Superior temporal gyrus (tissue), 1 donor: ENCODE measurements around the gene THRB.

Experiments used
- DNase-seq: peaks from one replicate; pipeline ENCODE4 v3.0.0-alpha.2; 2016; ENCODE audit errors: extremely low spot score

Gene THRB

GRCh38 chr3:24226397-24226796, 268.3 kb downstream of the THRB start:
- DNase-seq = no peak

GRCh38 chr3:24225385-24225950, 269.2 kb downstream of the THRB start:
- DNase-seq = no peak

- no peak for DNase-seq
Observed at GRCh38 chr3:24224666-24225384, 269.8 kb downstream of the THRB start.

GRCh38 chr3:24222165-24222805, 272.4 kb downstream of the THRB start:
- DNase-seq = no peak

GRCh38 chr3:24220859-24221657, 273.6 kb downstream of the THRB start:
- peak; percentile 66 for DNase-seq

- DNase-seq = no peak
Observed at GRCh38 chr3:24215502-24215901, 279.1 kb downstream of the THRB start.

DNA sequence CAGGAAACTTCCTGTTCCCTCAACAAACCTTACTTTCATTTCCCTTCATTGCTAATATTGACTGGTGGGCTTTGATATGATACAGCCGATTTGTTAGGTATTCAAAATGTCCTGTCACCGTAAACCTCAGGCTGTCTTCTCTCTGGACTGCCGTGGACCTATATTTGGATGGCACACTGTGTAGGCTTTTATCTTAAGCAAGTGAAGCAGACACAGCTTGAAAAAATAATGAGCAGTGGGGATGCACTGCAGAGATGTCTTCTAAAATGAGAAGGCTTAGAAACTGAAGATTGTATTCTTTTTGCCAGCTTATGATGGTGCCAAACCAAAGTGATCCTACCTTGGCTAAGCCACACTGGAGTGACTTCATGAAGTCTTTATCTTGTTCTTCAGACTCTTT, 283.3 kb downstream of the THRB start:
- peak; percentile 48 for DNase-seq

GRCh38 chr3:24202071-24202470, 292.6 kb downstream of the THRB start:
- no peak for DNase-seq

DNA sequence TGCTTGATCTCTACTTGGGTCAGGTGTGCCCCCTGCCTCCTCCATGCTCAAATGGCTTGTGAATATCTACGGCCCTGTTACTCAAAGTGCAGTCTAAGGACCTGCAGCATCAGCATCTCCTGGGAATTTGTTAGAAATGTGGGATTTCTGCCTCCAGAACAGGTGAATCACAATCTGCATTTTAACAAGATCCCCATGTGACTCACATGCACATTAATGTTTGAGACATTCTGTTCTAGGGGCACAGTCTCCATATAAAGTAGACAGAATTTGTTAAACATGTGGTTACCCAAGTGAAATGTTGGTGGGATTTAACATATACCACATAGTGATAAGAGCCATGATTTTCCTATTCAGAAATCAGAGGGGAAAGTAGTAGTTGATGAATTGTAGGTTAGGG, 293.3 kb downstream of the THRB start:
- DNase-seq = no peak

GRCh38 chr3:24199775-24200247, 294.8 kb downstream of the THRB start:
- no peak for DNase-seq

DNA sequence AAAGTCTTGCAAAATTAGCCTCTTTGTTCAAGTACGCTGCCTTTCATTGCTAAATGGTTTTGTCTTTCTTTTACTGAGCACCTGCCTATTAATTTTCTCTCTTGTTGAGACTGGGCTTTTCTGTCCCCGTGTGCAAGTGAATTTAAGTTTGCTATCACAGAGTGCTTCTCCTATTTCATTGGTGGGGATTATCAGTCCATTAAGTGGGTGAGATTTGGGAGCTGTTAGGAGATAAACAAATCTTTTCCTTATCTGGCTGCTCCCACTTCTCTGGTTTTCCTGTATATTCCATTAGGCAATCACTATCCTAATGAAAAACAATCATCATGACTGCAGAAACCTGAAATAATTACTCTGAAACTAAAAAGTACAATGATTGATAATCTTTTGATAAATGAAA, 295.4 kb downstream of the THRB start:
- DNase-seq = no peak

- no peak for DNase-seq
Observed at GRCh38 chr3:24198728-24199127, 295.9 kb downstream of the THRB start.

DNA sequence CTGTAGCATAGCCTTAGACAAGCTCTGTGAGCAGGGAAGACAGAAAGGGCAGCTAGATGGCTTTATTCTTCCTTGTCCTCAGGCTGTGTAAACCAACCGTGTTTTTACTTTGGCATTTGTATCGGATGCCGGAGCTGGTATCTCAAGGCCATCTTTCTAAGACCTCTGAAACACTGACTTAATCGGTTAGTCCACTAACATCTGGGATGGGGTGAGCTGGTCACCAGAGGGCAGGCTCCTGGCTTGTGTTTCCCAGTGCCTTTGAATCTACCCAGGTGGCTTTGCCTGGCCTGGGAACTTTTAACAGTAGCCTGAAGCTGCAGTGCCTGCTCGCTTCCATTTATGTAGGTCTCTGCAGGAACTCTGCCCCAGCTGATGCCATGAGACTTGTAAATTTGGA, 296.8 kb downstream of the THRB start:
- no peak for DNase-seq

GRCh38 chr3:24196526-24196925, 298.1 kb downstream of the THRB start:
- DNase-seq = no peak

GRCh38 chr3:24195504-24196230, 299.0 kb downstream of the THRB start:
- DNase-seq = no peak

GRCh38 chr3:24192469-24193056, 302.1 kb downstream of the THRB start:
- DNase-seq = no peak

- DNase-seq = peak; percentile 42
Observed at GRCh38 chr3:24191801-24192403, 302.7 kb downstream of the THRB start.

- DNase-seq = no peak
Observed at GRCh38 chr3:24190256-24190655, 304.4 kb downstream of the THRB start.

- DNase-seq = peak; percentile 78
Observed at GRCh38 chr3:24185738-24186384, 308.8 kb downstream of the THRB start.

- DNase-seq = no peak
Observed at GRCh38 chr3:24184528-24185176, 310.0 kb downstream of the THRB start.
